Dermis microvascular lymphatic vessel endothelial cell (primary cell): Measurements from ENCODE around the gene RFK. TPM values are rescaled to one million over a fixed set of nuclear protein-coding genes. Genes with fewer than 3 reads are reported as not detected.

Experiments used
- total RNA-seq: library from RNA; depleted of rRNA; stranded (reverse); fragments of >200 nt; gene quantifications from 2 replicates; pipeline ENCODE4 v1.2.1, GENCODE V29; 2014

Gene RFK
- total RNA-seq, 1 donor from 2014 or later, result 38.3 TPM

Other genes with a start within 250 kb of the RFK start
- gene GCNT1, start 64.8 kb upstream of the RFK start, total RNA-seq, result 3.1 and 6.3 TPM in 2 replicates